Heart left ventricle (tissue), 16 donors: ENCODE results near the gene MCCD1. TPM values are rescaled to one million over a fixed set of nuclear protein-coding genes. Genes with fewer than 3 reads are reported as not detected.

Experiments
- ATAC-seq, 4 donors: fragments of 200-7000 bp; cut with Tn5 transposase; one replicate each; pipeline ENCODE4 v1.9.1; 2020 to 2022; ENCODE audit warnings: moderate library complexity in 4 of 4, mild to moderate bottlenecking in 3 of 4, moderate number of reproducible peaks in 1 of 4
- DNase-seq, 5 donors: peaks; one replicate each; pipeline ENCODE4 v3.0.0-alpha.2; 2020
- H3K27ac ChIP-seq, 12 donors: fragments of 200-600 bp; sonication (generic) in 4 of 12; one replicate each; pipeline versions ENCODE4 v1.5.0 to v1.8.0; 2016 to 2022; ENCODE audit warnings: mild to moderate bottlenecking in 2 of 12
- H3K27me3 ChIP-seq, 9 donors: fragments of 200-600 bp; sonication (generic) in 2 of 9; one replicate each; pipeline versions ENCODE4 v1.5.1 to v1.8.0; 2016 to 2022; ENCODE audit warnings: mild to moderate bottlenecking in 3 of 9
- H3K36me3 ChIP-seq, 9 donors: fragments of 200-600 bp; sonication (generic) in 2 of 9; one replicate each; pipeline versions ENCODE4 v1.5.0 to v1.8.0; 2018 to 2022; ENCODE audit warnings: mild to moderate bottlenecking in 2 of 9
- H3K4me1 ChIP-seq, 12 donors: fragments of 200-600 bp; sonication (generic) in 4 of 12; one replicate each; pipeline versions ENCODE4 v1.5.0 to v1.8.0; 2016 to 2022; ENCODE audit warnings: mild to moderate bottlenecking in 3 of 12
- H3K4me3 ChIP-seq, 12 donors: fragments of 200-600 bp; sonication (generic) in 4 of 12; one replicate each; pipeline versions ENCODE4 v1.5.0 to v1.8.0; 2017 to 2022; ENCODE audit warnings: mild to moderate bottlenecking in 9 of 12, moderate library complexity in 4 of 12
- H3K9me3 ChIP-seq, 12 donors: fragments of 200-600 bp; sonication (generic) in 4 of 12; one replicate each; pipeline versions ENCODE4 v1.5.0 to v1.8.0; 2016 to 2022; ENCODE audit warnings: mild to moderate bottlenecking in 1 of 12
- CTCF ChIP-seq, 12 donors: fragments of 200-600 bp; sonication (generic) in 4 of 12; IDR thresholded peaks; one replicate each; pipeline versions ENCODE4 v1.5.0 to v1.8.0; 2018 to 2022; ENCODE audit warnings: antibody characterized with exemption in 12 of 12, mild to moderate bottlenecking in 5 of 12
- POLR2A ChIP-seq, 2 donors: fragments of 450-650 bp; IDR thresholded peaks; one replicate each; pipeline ENCODE4 v1.6.1; 2017; ENCODE audit warnings: antibody characterized with exemption in 2 of 2, mild to moderate bottlenecking in 2 of 2, moderate library complexity in 2 of 2
- WGBS, 4 donors: extraction: QIAGEN DNeasy Blood & Tissue Kit in 2 of 4; methylation state at CpG; one replicate each; pipeline versions ENCODE4 v1.1.5 to v1.1.7; 2013 to 2018; 5-methylcytosine and 5-hydroxymethylcytosine counted together
- intact Hi-C, 10 donors: fragments of 100-400 bp; cut with DNase I; formaldehyde crosslinking; loops; one replicate each; pipeline versions ENCODE4 v1.11.1 to v1.14.2; 2022
- polyA plus RNA-seq, 2 donors: library from polyadenylated mRNA; stranded (reverse); fragments of 200-250 nt; gene quantifications; one replicate each; pipeline ENCODE4 v1.2.3, GENCODE V29; 2013
- total RNA-seq, 9 donors: library from RNA; depleted of rRNA in 2 of 9; stranded (reverse); fragments of >200 nt in 2 of 9; fragmentation: NEBNext Ultra II Directional in 3 of 9; extraction: Animal tissue kit (Norgen Biotek cat#: 25700) in 3 of 9; gene quantifications; one replicate each; pipeline versions ENCODE4 v1.1.0 to v1.2.4, GENCODE V29; 2016 to 2023
- donor health status: ischemic (EF 13 %, LVEDD 7.1; RV severe dilation, severe dysfunction).
- donor health status: healthy with polysubstance abuse.
- donor health status: DM: no; HTN: yes; CAD: no.
- donor health status: DM: no; HTN: no; CAD: no.
- donor health status: ischemic (EF 25% LVEDD 6.9; RV normal size, moderate dysfunction).
- donor health status: ischemic (EF 25% LVEDD 5.7; RV mildly dilated, moderate dysfunction).
- donor health status: healthy.
- donor health status: DM: yes; HTN: yes; CAD: no.
- donor health status: ischemic (EF 35%, LVEDD 5.7; RV mildly dilated, moderate dysfunction).
- donor health status: nonischemic (EF 11% LVEDD 7.7; RV severe dilation, severe dysfunction).
- donor health status: DM: yes; HTN: yes; CAD: no.
- donor health status: PGD.
- donor health status: ischemic (EF 29% LVEDD 5.4; RV normal size, mild dysfunction).
- donor health status: nonischemic (EF 23%, LVEDD 6.1; RV moderate dilation, normal function).

The MCCD1 gene
- total and polyA plus RNA-seq, 11 donors: not detected

- TF ChIP-seq POLR2A (IDR thresholded peaks at IDR 0.05) (no peak), CTCF (IDR thresholded peaks at IDR 0.05) (no peak)
- Histone ChIP-seq H3K4me3 (no peak overlapping the region), H3K27me3 (no peaks in the 10 kb centered on the region), H3K36me3 (peaks cover 0 to 18% (median 17%) of the 10 kb centered on the region in 9 donors), H3K4me1 (no peaks in the 10 kb centered on the region), H3K27ac (peak overlapping the region in 1 of 12 donors; percentile 9), H3K9me3 (no peaks in the 10 kb centered on the region)
- intact Hi-C loops: no loop called here
- ATAC-seq: peak in 2 of 4 donors; percentile 55 to 73
- no peak for DNase-seq
- 59 to 62% (median 61%) methylated on average over 4 of the region's 4 CpGs for WGBS, 4 donors
Observed at GRCh38 chr6:31525932-31526591, 2.7 kb upstream of the MCCD1 start.

GRCh38 chr6:31528307-31528777, 420 bp upstream of the MCCD1 start:
- 85 to 90% (median 87%) methylated on average over 4 of the region's 4 CpGs for WGBS, 4 donors
- intact Hi-C loops: no loop called here
- Histone ChIP-seq H3K4me1 (peaks cover 0 to 8% (median 0%) of the 10 kb centered on the region in 12 donors), H3K27ac (no peak overlapping the region), H3K9me3 (no peaks in the 10 kb centered on the region), H3K36me3 (peaks cover 0 to 41% (median 40%) of the 10 kb centered on the region in 9 donors), H3K4me3 (no peak overlapping the region), H3K27me3 (no peaks in the 10 kb centered on the region)
- ATAC-seq (peak in 1 of 4 donors; percentile 8), DNase-seq (no peak)
- no peak for TF ChIP-seq CTCF (IDR thresholded peaks at IDR 0.05)

- TF ChIP-seq POLR2A (IDR thresholded peaks at IDR 0.05) (no peak), CTCF (IDR thresholded peaks at IDR 0.05) (no peak)
- WGBS, 4 donors: 52 to 59% (median 54%) methylated on average over 8 to 12 of the region's 12 CpGs
- no peak for DNase-seq
- peaks cover 0 to 8% (median 0%) of the 10 kb centered on the region in 12 donors for H3K4me1 ChIP-seq
- no peaks in the 10 kb centered on the region for H3K9me3 ChIP-seq
- intact Hi-C loops: loop anchor here in 1 of 10 donors (5.0 kb wide), 1 partner anchor 37 kb away; no protein-coding TSS in a partner anchor
- H3K27me3 ChIP-seq: no peaks in the 10 kb centered on the region
- no peak overlapping the region for H3K4me3 ChIP-seq
- peak overlapping the region in 1 of 12 donors; percentile 2 for H3K27ac ChIP-seq
- peak in 2 of 4 donors; percentile 3 for ATAC-seq
- peaks cover 2 to 53% (median 52%) of the 10 kb centered on the region in 9 donors for H3K36me3 ChIP-seq
Observed at GRCh38 chr6:31529329-31530150, 778 bp downstream of the MCCD1 start.

- Histone ChIP-seq H3K4me1 (peaks cover 0 to 8% (median 0%) of the 10 kb centered on the region in 12 donors), H3K36me3 (peaks cover 2 to 64% (median 63%) of the 10 kb centered on the region in 9 donors), H3K27me3 (no peaks in the 10 kb centered on the region), H3K9me3 (no peaks in the 10 kb centered on the region), H3K4me3 (no peak overlapping the region), H3K27ac (no peak overlapping the region)
- no peak for TF ChIP-seq CTCF (IDR thresholded peaks at IDR 0.05)
- TF ChIP-seq POLR2A (IDR thresholded peaks at IDR 0.05): no peak
- ATAC-seq: no peak
- DNase-seq: no peak
- intact Hi-C loops: loop anchor here in 1 of 10 donors (5.0 kb wide), 1 partner anchor 38 kb away; no protein-coding TSS in a partner anchor
- WGBS, 4 donors: 64 to 75% (median 70%) methylated on average over 5 to 6 of the region's 6 CpGs
Observed at GRCh38 chr6:31530659-31531058, 1.9 kb downstream of the MCCD1 start.
